HG03097 (cell line): ENCODE results near the gene SNX25.
"Not testable (repeated sequence)": the region's sequence is repeated elsewhere in the genome, so short reads cannot be mapped to it uniquely, and the experiment has no call there.

Experiments
- ATAC-seq: cut with Tn5 transposase; IDR thresholded peaks from one replicate; pipeline ENCODE4 v1.9.1; 2021; ENCODE audit not compliant: unreplicated experiment, low FRiP score

SNX25 gene

DNA sequence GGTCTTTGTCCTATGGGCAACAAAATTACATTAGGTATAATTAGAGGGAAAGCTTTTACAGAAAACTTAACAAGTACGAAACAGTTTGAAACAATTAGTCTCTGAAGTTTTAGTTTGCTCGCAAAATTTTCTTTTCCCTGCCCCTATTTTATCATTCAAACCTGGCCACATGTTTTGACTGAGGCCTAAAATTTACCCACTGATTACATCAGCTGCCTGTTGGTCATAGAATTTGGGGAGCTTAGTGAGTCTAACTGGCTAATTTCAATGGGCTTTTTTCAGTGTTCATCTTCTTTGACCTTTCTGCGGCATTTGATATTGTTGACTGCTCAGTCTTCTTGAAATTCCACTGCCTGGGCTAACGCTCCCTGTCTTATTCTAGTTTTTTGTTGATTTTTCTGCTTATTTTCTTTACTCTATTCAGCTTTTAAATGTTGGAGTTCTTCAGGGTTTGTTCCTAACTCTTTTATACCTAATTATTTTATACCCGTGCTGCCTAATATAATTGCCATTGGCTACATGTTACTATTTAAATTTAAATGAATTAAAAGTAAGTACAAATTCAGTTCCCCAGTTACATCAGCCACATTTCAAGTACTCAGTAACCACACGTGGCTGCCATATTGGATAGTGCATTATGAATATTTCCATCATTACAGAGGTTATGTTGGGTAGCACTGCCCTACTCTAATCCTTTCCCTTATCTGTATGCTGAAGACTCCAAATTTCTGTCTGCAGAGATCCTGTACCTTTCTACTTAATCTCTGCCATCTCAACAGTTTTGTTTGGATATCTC lies 87.5 kb downstream of the SNX25 start:
- no peak for ATAC-seq

GRCh38 chr4:185298728-185299430 lies 89.5 kb downstream of the SNX25 start:
- no peak for ATAC-seq

DNA sequence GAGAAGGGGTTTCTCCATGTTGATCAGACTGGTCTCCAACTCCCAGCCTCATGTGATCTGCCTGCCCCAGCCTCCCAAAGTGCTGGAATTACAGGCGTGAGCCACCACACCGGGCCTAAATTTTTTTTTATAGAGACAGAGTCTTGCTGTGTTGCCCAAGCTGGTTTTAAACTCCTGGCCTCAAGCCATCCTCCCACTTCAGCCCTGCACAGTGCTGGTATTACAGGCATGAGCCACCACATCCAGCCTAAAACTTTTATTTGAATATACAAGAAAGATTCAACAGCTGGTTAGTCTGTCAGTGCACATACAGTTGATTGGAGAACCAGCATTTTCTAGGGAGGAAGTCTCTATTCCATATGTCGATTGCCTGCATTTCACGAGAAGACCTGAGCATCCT lies 95.1 kb downstream of the SNX25 start:
- no peak for ATAC-seq

DNA sequence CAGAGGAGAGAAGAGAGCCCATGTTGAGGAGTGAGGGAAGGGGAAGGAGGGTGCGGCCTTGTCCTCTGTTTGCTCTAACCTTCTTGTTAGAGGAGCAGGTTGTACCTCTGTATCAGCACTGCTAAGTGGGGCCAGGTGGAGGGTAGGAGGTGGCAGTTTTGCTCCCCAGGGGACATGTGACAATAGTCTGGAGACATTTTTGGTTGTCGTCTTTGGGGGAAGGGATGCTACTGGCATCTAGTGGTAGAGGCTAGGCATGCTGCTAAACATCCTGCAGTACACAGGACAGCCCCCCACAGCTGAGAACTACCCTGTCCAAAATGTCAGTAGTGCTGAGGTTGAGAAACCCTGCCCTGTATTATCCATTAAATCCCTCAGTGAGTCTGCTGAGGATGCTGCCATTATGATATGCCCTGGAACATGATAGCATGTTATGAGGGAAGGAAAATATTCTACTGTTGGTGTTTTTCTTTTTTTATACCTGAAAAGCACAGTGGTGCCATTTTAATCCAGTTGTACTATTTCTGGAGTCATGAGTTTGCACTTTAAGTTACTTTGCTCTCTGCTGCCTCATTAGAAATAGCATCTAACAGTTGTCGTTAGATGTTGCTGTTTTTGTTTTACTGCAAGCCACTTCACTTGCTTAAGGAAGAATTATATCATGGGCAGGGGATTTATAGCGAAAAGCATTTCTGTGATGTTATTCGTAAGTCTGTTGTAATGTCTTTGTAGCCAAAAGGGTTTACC lies 95.7 kb downstream of the SNX25 start:
- peak; percentile 45 for ATAC-seq

DNA sequence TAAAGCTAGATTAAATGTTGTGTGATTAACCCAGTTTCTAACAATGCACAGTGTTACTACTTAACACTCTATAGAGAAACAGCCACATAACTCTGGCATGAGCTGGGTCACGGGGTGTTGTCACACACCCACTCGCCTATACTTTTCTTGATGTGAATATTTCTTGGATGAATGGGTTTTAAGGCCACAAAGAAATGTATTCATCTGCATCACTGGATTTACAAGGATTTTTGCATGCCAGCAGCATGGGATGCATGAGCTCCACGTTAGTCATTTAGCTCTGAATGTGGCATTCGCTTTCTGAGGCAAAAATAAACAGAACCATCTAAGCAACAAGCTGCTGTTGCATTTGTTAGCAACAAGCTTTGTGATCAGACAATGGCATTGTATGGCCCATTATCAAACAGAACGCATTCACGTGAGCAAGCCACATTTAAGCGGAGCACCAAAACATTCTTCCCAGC lies 96.6 kb downstream of the SNX25 start:
- ATAC-seq: no peak

DNA sequence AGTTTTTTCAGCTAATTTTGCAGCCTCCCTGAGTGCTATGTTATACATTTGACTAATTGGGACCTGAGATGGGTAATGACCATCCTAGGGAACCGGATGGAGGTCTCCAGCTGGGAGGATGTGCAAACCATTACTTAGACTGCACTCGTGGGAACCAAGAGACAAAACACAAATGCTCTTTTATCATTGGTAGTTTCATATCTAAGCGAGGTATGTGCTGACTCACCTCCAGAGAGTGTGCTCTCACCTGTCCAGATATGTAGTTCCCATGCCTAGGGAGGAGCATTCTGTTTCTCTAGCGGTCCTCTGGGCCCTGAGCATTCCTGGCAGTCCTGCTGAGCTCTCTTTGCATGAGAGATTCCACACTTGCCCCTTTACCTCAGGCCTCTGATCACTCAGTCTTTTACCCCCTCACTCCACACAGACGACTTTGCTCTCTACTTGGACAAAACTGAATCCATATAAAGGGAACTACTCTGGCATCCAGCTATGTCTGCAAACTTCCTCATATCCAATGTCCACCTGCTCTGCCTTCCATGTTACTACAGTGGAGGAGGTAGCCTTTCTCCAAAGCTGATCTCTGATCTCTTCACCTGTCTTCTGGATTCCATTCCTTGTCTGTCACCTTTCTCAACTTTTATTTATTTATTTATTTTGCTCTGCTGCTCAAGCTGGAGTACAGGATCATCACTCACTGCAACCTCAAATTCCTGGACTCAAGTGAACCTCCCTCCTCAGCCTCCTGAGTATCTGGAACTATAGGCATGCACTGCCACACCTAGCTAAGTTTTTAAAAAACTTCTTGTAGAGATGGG lies 97.9 kb downstream of the SNX25 start:
- peak; percentile 81 for ATAC-seq

GRCh38 chr4:185309770-185310169 lies 100.4 kb downstream of the SNX25 start:
- peak; percentile 31 for ATAC-seq

DNA sequence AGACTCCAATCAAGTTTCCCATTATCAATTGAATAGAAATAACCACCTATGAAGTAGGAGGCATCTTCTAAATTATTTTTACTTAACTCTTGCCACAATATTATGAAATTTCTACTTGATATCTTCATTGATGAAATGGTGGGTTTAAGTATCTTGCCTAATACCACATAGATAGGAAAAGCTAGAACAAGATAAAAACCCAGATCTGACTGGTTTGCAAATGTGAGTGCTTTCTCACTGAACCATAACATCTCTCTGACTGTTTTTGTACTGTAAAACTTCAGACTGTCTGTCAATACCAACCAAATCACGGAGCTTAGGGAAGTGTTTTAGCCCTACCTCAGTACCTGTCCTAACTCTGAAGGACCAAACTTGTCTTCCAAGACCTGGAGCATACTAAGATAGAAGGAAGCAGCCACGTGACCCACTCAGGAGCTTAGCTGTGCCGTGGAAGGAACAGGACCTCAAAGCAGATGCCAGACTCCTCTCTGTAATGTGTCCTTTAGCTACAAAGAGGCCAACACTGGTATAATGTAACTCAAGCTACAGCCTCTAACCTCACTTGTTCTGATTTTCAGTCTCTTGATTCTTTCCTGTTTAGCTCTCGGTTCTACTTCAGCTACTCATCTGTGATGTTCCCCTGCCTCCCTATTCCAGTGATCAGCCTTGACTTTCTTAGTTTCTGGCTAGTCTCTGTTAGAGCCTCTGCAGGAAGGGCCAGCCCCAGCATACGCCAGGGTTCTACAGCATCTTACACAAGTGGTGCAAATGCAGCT lies 101.9 kb downstream of the SNX25 start:
- peak; percentile 21 for ATAC-seq

- no peak for ATAC-seq
Measured at GRCh38 chr4:185312699-185313098, 103.3 kb downstream of the SNX25 start.

DNA sequence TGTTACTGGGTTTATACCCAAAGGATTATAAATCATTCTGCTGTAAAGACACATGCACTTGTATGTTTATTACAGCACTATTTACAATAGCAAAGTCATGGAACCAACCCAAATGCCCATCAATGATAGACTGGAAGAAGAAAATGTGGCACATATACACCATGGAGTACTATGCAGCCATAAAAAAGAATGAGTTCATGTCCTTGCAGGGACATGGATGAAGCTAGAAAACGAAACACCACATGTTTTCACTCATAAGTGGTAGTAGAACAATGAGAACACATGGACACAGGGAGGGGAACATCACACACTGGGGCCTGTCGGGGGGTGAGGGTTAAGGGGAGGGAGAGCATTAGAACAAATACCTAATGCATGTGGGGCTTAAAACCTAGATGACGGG lies 108.1 kb downstream of the SNX25 start:
- not testable (repeated sequence) for ATAC-seq

GRCh38 chr4:185317880-185318279 lies 108.5 kb downstream of the SNX25 start:
- no peak for ATAC-seq

DNA sequence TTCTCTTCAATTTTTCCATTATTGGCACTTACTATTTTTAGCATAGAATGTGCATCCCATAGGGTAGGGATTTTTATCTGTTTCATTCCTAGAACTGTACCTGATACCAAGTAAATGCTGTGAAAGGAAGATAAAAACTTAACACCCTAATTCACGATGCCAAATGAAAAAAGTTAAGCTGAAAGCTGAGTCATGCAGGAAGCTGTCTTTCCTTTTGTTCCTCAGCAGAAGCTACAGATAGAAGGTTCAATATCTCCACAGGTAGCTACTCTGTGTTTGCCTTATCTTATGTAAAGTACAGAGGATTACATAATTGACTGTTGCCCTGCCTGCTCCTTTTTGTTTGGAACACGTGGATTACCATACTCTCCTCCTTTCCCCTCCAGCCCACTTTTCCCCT lies 109.3 kb downstream of the SNX25 start:
- no peak for ATAC-seq

DNA sequence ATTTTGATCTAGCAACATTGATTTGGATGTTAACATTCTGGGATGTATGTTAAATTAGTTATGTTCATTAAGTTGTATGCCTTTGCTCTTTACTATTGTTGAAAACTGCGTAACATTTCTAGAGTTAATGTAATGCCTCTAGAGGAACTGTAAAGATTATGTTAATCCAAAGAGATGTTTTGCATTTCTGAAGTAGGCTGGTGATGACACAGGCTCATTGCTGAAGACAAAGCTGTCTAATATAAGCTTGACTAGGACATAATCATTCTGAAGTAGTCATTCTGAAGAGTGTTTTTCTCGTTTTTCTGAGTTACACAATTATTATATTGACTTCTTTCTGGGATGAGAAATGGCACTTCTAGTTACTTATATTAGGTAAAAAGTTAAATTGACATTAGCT lies 113.4 kb downstream of the SNX25 start:
- no peak for ATAC-seq

- no peak for ATAC-seq
Measured at GRCh38 chr4:185323606-185324005, 114.2 kb downstream of the SNX25 start.

- not testable (repeated sequence) for ATAC-seq
Measured at GRCh38 chr4:185324361-185324760, 115.0 kb downstream of the SNX25 start.

DNA sequence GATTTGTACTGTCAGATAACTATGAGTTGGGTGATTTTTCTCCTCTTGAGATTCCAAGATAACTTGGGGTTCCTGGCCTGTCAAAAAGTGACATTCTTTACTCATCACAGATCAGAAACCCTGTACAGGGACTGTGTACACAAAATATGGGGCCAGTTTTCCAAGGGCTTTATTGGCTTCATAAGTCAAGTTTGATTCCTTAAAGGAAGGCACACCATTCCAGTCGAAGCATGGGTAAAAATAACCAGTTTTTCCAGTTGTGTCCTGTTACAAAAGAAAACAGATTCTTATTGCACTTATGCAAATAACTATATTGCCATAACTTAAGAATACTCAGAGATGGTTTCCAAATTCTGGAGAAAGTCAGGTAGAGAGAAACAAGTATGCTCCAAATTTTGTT lies 116.3 kb downstream of the SNX25 start:
- ATAC-seq: not testable (repeated sequence)

GRCh38 chr4:185328586-185328985 lies 119.2 kb downstream of the SNX25 start:
- ATAC-seq: no peak

DNA sequence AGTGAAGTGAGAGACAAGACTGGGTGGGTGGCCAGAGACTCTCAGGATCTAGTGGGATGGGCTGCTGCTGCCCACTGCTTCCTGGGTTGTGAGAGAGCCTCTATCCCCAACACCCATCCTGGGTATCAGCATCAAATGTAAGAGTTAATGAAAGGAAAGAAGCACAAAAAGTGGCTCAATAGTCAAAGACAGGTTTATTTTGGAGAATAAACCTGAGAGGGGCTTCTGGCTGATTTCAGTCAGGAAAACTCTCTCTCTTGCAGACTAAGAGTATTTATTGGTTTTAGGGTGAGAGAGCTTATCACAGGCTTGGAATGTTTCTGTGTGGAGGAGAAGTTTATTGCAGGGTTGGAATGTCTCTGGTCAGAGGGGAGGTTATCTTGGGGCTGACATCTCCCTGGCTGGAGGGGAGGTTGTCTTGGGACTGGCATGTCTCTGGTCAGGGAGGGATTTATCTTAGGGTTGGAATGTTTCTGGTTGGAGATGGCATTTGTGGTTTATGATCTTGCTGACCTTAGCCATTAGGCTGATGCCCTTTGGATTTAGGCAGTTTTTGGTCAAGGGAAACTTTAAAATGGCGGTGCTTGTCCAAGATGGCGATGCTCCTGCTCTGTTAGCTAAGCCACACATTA lies 120.6 kb downstream of the SNX25 start:
- ATAC-seq: not testable (repeated sequence)
